Esophagus muscularis mucosa (tissue), 4 donors: ENCODE results near the gene CCDC188. TPM values are rescaled to one million over a fixed set of nuclear protein-coding genes. Genes with fewer than 3 reads are reported as not detected.

ENCODE experiments used
- DNase-seq: peaks from one replicate; pipeline ENCODE4 v3.0.0-alpha.2; 2017; ENCODE audit errors: extremely low spot score
- H3K27ac ChIP-seq, 4 donors: fragments of 200-600 bp; sonication (generic); replicated peaks in 1 of 4; 1 replicate in 3 of 4; 2 replicates in 1 of 4; pipeline ENCODE4 v1.5.1; 2016 to 2019; ENCODE audit warnings: mild to moderate bottlenecking in 1 of 4
- H3K27me3 ChIP-seq, 4 donors: fragments of 200-600 bp; sonication (generic); one replicate each; pipeline versions ENCODE4 v1.5.1 to v1.6.0; 2016 to 2019
- H3K36me3 ChIP-seq, 4 donors: fragments of 200-600 bp; sonication (generic); one replicate each; pipeline ENCODE4 v1.5.1; 2016 to 2019
- H3K4me1 ChIP-seq, 4 donors: fragments of 200-600 bp; sonication (generic); one replicate each; pipeline ENCODE4 v1.5.1; 2016 to 2019
- H3K4me3 ChIP-seq, 4 donors: fragments of 200-600 bp; sonication (generic); 1 replicate in 2 of 4; 2 replicates in 2 of 4; pipeline ENCODE4 v1.5.1; 2016 to 2019; ENCODE audit warnings: mild to moderate bottlenecking in 4 of 4, moderate library complexity in 1 of 4
- H3K9me3 ChIP-seq, 4 donors: fragments of 200-600 bp; sonication (generic); 1 replicate in 3 of 4; 2 replicates in 1 of 4; pipeline ENCODE4 v1.5.1; 2016 to 2019
- CTCF ChIP-seq, 3 experiments: fragments of 200-600 bp in 2 of 3; fragments of 450-650 bp in 1 of 3; sonication (generic) in 2 of 3; IDR thresholded peaks; one replicate each; pipeline ENCODE4 v1.5.1; 2017 to 2019; ENCODE audit warnings: antibody characterized with exemption in 3 of 3, mild to moderate bottlenecking in 2 of 3, moderate library complexity in 1 of 3
- EP300 ChIP-seq: sonication (generic); formaldehyde crosslinking; IDR thresholded peaks from one replicate; pipeline ENCODE4 v1.6.1; 2017; ENCODE audit warnings: antibody characterized with exemption
- POLR2A ChIP-seq: fragments of 450-650 bp; IDR thresholded peaks from one replicate; pipeline ENCODE4 v1.6.1; 2017; ENCODE audit warnings: antibody characterized with exemption, moderate library complexity, mild to moderate bottlenecking, low read depth
- POLR2AphosphoS5 ChIP-seq, 2 donors: sonication (generic); formaldehyde crosslinking; IDR thresholded peaks; one replicate each; pipeline ENCODE4 v1.6.1; 2017; ENCODE audit warnings: antibody characterized with exemption in 2 of 2
- WGBS: methylation state at CpG from one replicate; pipeline ENCODE4 v1.1.5; 2018; 5-methylcytosine and 5-hydroxymethylcytosine counted together
- intact Hi-C: fragments of 100-400 bp; cut with DNase I; formaldehyde crosslinking; loops from one replicate; pipeline ENCODE4 v1.15.1; 2023
- total RNA-seq, 4 donors: library from RNA; depleted of rRNA; stranded (reverse); fragments of >200 nt; gene quantifications; one replicate each; pipeline versions ENCODE4 v1.1.0 to v1.2.1, GENCODE V29; 2016

The CCDC188 gene
- total RNA-seq, 4 donors from 2014 or later, result 0.17 to 1.4 (median 0.64) TPM

GRCh38 chr22:20141186-20142077 is 9.4 kb downstream of the CCDC188 start:
- H3K9me3 ChIP-seq, result no peaks in the 10 kb centered on the region
- H3K4me3 ChIP-seq, result no peak overlapping the region
- WGBS, result 74% methylated on average over 7 of the region's 22 CpGs
- H3K4me1 ChIP-seq, result peaks cover 21 to 26% (median 24%) of the 10 kb centered on the region in 4 donors
- no peak for TF ChIP-seq EP300
- TF ChIP-seq POLR2AphosphoS5 (IDR thresholded peaks at IDR 0.05), result no peak
- no peak for TF ChIP-seq POLR2A
- TF ChIP-seq CTCF (IDR thresholded peaks at IDR 0.05), result no peak
- peaks cover 0 to 69% (median 56%) of the 10 kb centered on the region in 4 donors for H3K36me3 ChIP-seq
- H3K27ac ChIP-seq, result no peak overlapping the region
- intact Hi-C loops, result no loop called here
- H3K27me3 ChIP-seq, result no peaks in the 10 kb centered on the region
- DNase-seq, result no peak

- Histone ChIP-seq H3K4me1 (peaks cover 30 to 35% (median 33%) of the 10 kb centered on the region in 4 donors), H3K9me3 (no peaks in the 10 kb centered on the region), H3K36me3 (peaks cover 0 to 64% (median 54%) of the 10 kb centered on the region in 4 donors), H3K27ac (no peak overlapping the region), H3K27me3 (no peaks in the 10 kb centered on the region), H3K4me3 (no peak overlapping the region)
- intact Hi-C loops, result no loop called here
- TF ChIP-seq POLR2A, result no peak
- TF ChIP-seq EP300, result no peak
- TF ChIP-seq POLR2AphosphoS5 (IDR thresholded peaks at IDR 0.05), result no peak
- TF ChIP-seq CTCF (IDR thresholded peaks at IDR 0.05), result no peak
- DNase-seq, result no peak
- 94% methylated on average over 9 of the region's 17 CpGs for WGBS
Observed at GRCh38 chr22:20140521-20140964, 10.3 kb downstream of the CCDC188 start.

- DNase-seq, result no peak
- TF ChIP-seq POLR2A (no peak), CTCF (IDR thresholded peaks at IDR 0.05) (no peak), EP300 (no peak), POLR2AphosphoS5 (IDR thresholded peaks at IDR 0.05) (no peak)
- Histone ChIP-seq H3K4me3 (no peak overlapping the region), H3K4me1 (peaks cover 34 to 40% (median 37%) of the 10 kb centered on the region in 4 donors), H3K36me3 (peaks cover 0 to 59% (median 50%) of the 10 kb centered on the region in 4 donors), H3K27me3 (no peaks in the 10 kb centered on the region), H3K27ac (no peak overlapping the region), H3K9me3 (no peaks in the 10 kb centered on the region)
- WGBS, result no CpG with 5 or more reads among the region's 11 CpGs
- intact Hi-C loops, result no loop called here
Observed at GRCh38 chr22:20140107-20140445, 10.8 kb downstream of the CCDC188 start.

- intact Hi-C loops, result no loop called here
- H3K27ac ChIP-seq, result no peak overlapping the region
- WGBS, result 91% methylated on average over 27 of the region's 36 CpGs
- H3K36me3 ChIP-seq, result peaks cover 0 to 54% (median 48%) of the 10 kb centered on the region in 4 donors
- TF ChIP-seq POLR2AphosphoS5 (IDR thresholded peaks at IDR 0.05) (no peak), EP300 (no peak), POLR2A (no peak), CTCF (IDR thresholded peaks at IDR 0.05) (no peak)
- H3K27me3 ChIP-seq, result no peaks in the 10 kb centered on the region
- no peaks in the 10 kb centered on the region for H3K9me3 ChIP-seq
- no peak for DNase-seq
- no peak overlapping the region for H3K4me3 ChIP-seq
- peaks cover 40 to 45% (median 43%) of the 10 kb centered on the region in 4 donors for H3K4me1 ChIP-seq
Observed at GRCh38 chr22:20139391-20140106, 11.3 kb downstream of the CCDC188 start.
